LNCaP clone FGC (cell line): Measurements from ENCODE around the gene ADAMTSL5.

Experiments
- DNase-seq: peaks from one replicate; pipeline ENCODE4 v3.0.0-alpha.2; 2011; ENCODE audit warnings: low read depth
- H3K4me3 ChIP-seq: 2 replicates; pipeline ENCODE4 v1.5.1; 2011; ENCODE audit warnings: mild to moderate bottlenecking, low read depth, low read length, control low read depth
- CTCF ChIP-seq: IDR thresholded peaks from 2 replicates; pipeline ENCODE4 v1.5.1; 2012; ENCODE audit warnings: mild to moderate bottlenecking; ENCODE audit not compliant: control insufficient read depth, insufficient read depth; ENCODE audit errors: extremely low read depth

The ADAMTSL5 gene

GRCh38 chr19:1468274-1468820 is 44.5 kb downstream of the ADAMTSL5 start:
- no peak for DNase-seq
- H3K4me3 ChIP-seq: no peak overlapping the region

GRCh38 chr19:1467490-1468273 is 45.1 kb downstream of the ADAMTSL5 start:
- DNase-seq: no peak
- no peak overlapping the region for H3K4me3 ChIP-seq
- no peak for TF ChIP-seq CTCF

More at GRCh38 chr19:1468274-1468820, 44.5 kb downstream of the ADAMTSL5 start:
- TF ChIP-seq CTCF: no peak

GRCh38 chr19:1467215-1467489 is 45.7 kb downstream of the ADAMTSL5 start:
- no peak for TF ChIP-seq CTCF
- H3K4me3 ChIP-seq: no peak overlapping the region
- no peak for DNase-seq

GRCh38 chr19:1466461-1467214 is 46.2 kb downstream of the ADAMTSL5 start:
- no peak overlapping the region for H3K4me3 ChIP-seq
- no peak for DNase-seq
- no peak for TF ChIP-seq CTCF

- TF ChIP-seq CTCF: no peak
- no peak overlapping the region for H3K4me3 ChIP-seq
- no peak for DNase-seq
Observed at GRCh38 chr19:1466018-1466460, 46.8 kb downstream of the ADAMTSL5 start.

GRCh38 chr19:1465191-1466016 is 47.4 kb downstream of the ADAMTSL5 start:
- TF ChIP-seq CTCF: peak; percentile 52
- DNase-seq: no peak
- no peak overlapping the region for H3K4me3 ChIP-seq
